Cardiac fibroblast (primary cell): ENCODE measurements around the gene OR52H1.

Source experiments
- DNase-seq, 2 donors: peaks; one replicate each; pipeline versions ENCODE4 v3.0.0 to v3.0.0-alpha.2; 2010; ENCODE audit warnings: low read depth in 2 of 2
- H3K4me3 ChIP-seq, 2 donors: replicated peaks in 1 of 2; 1 replicate in 1 of 2; 2 replicates in 1 of 2; pipeline ENCODE4 v1.5.1; 2011; ENCODE audit warnings: low read depth in 2 of 2, low read length in 2 of 2, mild to moderate bottlenecking in 2 of 2, moderate library complexity in 1 of 2
- CTCF ChIP-seq: IDR thresholded peaks from one replicate; pipeline ENCODE4 v1.5.1; 2011; ENCODE audit warnings: low read depth, mild to moderate bottlenecking, low read length, inconsistent platforms

The OR52H1 gene

GRCh38 chr11:5581014-5581413, 32.7 kb upstream of the OR52H1 start:
- TF ChIP-seq CTCF, result no peak
- H3K4me3 ChIP-seq, result no peak overlapping the region
- no peak for DNase-seq

GRCh38 chr11:5580577-5580976, 32.2 kb upstream of the OR52H1 start, which contains the start of gene OR52B6:
OR52B6 (plus strand) TSS chr11:5580877; CDS start chr11:5580877, 0 bp downstream.
- DNase-seq, result no peak
- no peak within 1 kb of the TSS for H3K4me3 ChIP-seq
- TF ChIP-seq CTCF, result no peak

GRCh38 chr11:5577101-5577500, 28.8 kb upstream of the OR52H1 start:
- DNase-seq, result no peak
- TF ChIP-seq CTCF, result no peak
- H3K4me3 ChIP-seq, result no peak overlapping the region

GRCh38 chr11:5575152-5575551, 26.8 kb upstream of the OR52H1 start:
- H3K4me3 ChIP-seq, result no peak overlapping the region
- no peak for DNase-seq
- no peak for TF ChIP-seq CTCF

- no peak for TF ChIP-seq CTCF
- DNase-seq, result no peak
- no peak overlapping the region for H3K4me3 ChIP-seq
These were observed 26.3 kb upstream of the OR52H1 start for GRCh38 chr11:5574654-5575053.

- TF ChIP-seq CTCF, result no peak
- peak; percentile 1 to 22 for DNase-seq
- H3K4me3 ChIP-seq, result no peak overlapping the region
These were observed 16.1 kb upstream of the OR52H1 start for GRCh38 chr11:5564259-5565019.

- H3K4me3 ChIP-seq, result no peak overlapping the region
- DNase-seq, result no peak
- TF ChIP-seq CTCF, result no peak
These were observed 9.4 kb upstream of the OR52H1 start for GRCh38 chr11:5557751-5558150.
